ENCODE data around the gene GPATCH4. TPM values are rescaled to one million over a fixed set of nuclear protein-coding genes. Genes with fewer than 3 reads are reported as not detected.
"Not testable (repeated sequence)": the region's sequence is repeated elsewhere in the genome, so short reads cannot be mapped to it uniquely, and the experiment has no call there.

GPATCH4 gene
- total RNA-seq, 1 donor from 2014 or later: 14.1 TPM

GRCh38 chr1:156555715-156556114 is 45.6 kb downstream of the GPATCH4 start:
- ATAC-seq: no peak
- DNase-seq: no peak
- intact Hi-C loops (cut with micrococcal nuclease): no loop called here

DNA sequence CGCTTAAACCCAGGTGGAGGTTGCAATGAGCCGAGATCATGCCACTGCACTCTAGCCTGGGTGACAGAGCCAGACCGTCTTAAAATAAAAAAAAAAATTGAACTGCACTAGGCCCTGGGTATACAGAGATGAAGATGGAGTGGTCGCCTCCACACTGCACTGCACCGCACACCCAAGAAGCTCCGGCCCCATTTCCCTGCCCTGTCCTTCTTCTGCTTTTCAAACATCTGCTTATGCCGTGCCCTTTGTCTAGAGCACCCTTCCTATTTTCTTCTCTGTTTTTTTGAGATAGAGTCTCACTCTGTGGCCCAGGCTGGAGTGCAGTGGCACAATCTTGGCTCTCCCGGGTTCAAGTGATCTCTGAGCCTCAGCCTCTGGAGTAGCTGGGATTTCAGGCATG is 46.3 kb downstream of the GPATCH4 start:
- no peak for DNase-seq
- no peak for ATAC-seq
- intact Hi-C loops (cut with micrococcal nuclease): no loop called here

- intact Hi-C loops (cut with micrococcal nuclease): no loop called here
- DNase-seq (peak; percentile 47), ATAC-seq (peak; percentile 38)
Observed at GRCh38 chr1:156553860-156554485, 47.3 kb downstream of the GPATCH4 start.

- intact Hi-C loops (cut with micrococcal nuclease): not testable (repeated sequence)
Observed at GRCh38 chr1:156552937-156553336, 48.3 kb downstream of the GPATCH4 start.

GRCh38 chr1:156552518-156552917 is 48.8 kb downstream of the GPATCH4 start:
- ATAC-seq (no peak), DNase-seq (no peak)
- intact Hi-C loops (cut with micrococcal nuclease): no loop called here

More at GRCh38 chr1:156552937-156553336, 48.3 kb downstream of the GPATCH4 start:
- peak; percentile 50 for ATAC-seq
- DNase-seq: peak; percentile 45

DNA sequence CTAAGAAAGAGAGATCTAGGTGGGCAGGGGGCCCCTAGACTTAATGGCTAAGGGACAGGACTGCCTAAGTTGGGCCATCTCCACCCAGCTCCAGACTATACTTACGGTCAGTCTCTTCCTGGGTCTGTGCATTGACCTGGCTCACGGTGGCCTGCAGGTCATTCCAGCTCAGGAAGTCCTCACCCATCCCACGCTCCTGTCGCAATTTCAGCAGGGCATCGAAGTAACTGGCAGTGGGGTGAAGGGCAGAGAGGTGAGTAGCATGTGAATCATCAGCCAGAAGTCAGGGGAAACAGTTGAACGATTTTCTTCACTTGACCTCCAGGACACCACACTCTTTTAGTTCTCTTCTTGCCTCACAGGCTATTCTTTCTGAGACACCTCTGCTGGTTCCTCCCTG is 49.4 kb downstream of the GPATCH4 start:
- no peak for ATAC-seq
- intact Hi-C loops (cut with micrococcal nuclease): no loop called here
- no peak for DNase-seq

- ATAC-seq (no peak), DNase-seq (no peak)
- intact Hi-C loops (cut with micrococcal nuclease): no loop called here
Observed at GRCh38 chr1:156551066-156551643, 50.1 kb downstream of the GPATCH4 start.

- intact Hi-C loops (cut with micrococcal nuclease): no loop called here
- DNase-seq (peak; percentile 78), ATAC-seq (peak; percentile 89)
Observed at GRCh38 chr1:156550346-156550745, 50.9 kb downstream of the GPATCH4 start.

DNA sequence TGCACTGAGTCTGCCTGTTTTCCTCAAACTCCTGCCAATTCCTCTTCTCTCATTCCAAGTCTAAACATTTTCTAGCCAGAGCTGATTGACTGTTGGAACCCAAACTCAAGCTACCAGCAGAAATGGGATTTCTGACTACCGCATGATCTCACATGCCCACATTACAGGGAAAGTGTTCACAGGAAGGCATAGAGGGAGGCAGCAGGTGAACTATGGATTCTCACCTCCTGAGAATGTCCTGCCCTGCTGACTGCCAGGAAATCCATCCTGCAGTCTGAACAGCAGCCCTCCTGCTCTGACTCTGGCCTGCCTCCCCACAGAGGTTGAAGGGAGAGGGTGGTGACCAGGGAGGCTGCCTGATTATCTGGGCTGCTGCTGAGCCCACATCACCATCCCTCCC is 51.4 kb downstream of the GPATCH4 start:
- ATAC-seq (no peak), DNase-seq (no peak)
- intact Hi-C loops (cut with micrococcal nuclease): no loop called here

DNA sequence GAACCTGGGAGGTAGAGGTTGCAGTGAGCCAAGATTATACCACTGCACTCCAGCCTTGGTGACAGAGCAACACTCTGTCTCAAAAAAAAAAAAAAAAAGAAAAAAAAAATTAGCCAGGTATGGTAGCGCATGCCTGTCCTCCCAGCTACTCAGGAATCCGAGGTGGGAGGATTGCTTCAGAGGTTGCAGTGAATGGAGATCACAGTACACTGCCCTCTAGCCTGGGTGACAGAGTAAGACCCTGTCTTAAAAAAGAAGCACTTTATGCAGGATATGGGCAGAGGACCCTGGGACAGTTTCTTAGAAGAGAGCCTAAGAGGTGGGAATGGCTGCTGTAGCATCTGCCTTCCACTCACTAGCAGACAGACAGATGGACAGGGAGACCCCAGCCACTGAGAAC is 51.9 kb downstream of the GPATCH4 start:
- intact Hi-C loops (cut with micrococcal nuclease): no loop called here
- DNase-seq: no peak
- peak; percentile 15 for ATAC-seq

GRCh38 chr1:156547982-156548381 is 53.3 kb downstream of the GPATCH4 start:
- no peak for DNase-seq
- ATAC-seq: no peak
- intact Hi-C loops (cut with micrococcal nuclease): no loop called here

- DNase-seq (no peak), ATAC-seq (no peak)
- intact Hi-C loops (cut with micrococcal nuclease): no loop called here
Observed at GRCh38 chr1:156547434-156547833, 53.8 kb downstream of the GPATCH4 start.

DNA sequence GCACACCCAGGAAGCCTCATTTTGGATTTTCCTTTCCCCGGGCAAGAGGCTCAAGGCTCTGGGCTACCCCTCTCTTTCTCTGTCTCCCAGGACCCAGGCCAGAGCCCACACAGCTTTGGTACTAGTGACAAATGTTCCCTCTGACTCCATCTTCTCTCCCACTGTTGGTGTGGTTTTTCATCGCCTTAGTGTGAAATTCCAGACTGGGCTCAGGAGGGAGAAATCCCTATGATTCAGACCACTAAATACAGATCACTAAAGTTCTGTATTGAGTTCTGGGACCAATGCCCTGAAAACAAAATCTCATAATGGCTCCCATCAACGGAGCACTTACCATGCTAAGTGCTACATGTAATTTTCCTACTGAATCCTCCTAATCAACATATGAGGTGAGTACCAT is 55.0 kb downstream of the GPATCH4 start:
- DNase-seq (no peak), ATAC-seq (no peak)
- intact Hi-C loops (cut with micrococcal nuclease): no loop called here

DNA sequence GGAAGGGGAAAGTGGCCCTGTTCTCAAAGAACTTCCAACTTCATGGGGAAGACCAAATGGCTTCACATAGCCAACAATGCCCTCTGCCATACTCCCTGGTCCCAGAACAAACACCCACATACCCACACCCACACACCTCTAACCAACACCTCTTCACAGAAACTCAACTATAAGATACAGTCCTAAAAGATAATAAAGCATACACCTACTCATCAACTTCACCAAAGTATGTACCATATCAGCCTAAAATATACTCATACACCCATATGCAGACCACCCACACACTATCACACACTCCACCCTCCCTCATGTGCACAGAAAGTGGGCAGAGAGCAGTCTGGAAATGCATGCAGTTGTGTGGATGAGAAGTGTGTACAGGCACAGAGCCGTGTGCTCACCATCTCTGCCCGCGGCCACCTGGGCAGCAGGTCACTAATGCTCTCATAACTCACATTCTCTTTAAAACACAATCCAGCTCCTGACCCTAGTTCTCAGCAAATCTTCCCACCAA is 56.6 kb downstream of the GPATCH4 start:
- intact Hi-C loops (cut with micrococcal nuclease): no loop called here
- no peak for DNase-seq
- ATAC-seq: no peak

Other genes with a start within 250 kb of the GPATCH4 start
- gene RHBG, start 232.3 kb downstream of the GPATCH4 start, total RNA-seq: not detected
- 116 TPM for gene MEF2D, start 100.7 kb downstream of the GPATCH4 start, total RNA-seq
- gene IQGAP3, start 28.9 kb downstream of the GPATCH4 start, total RNA-seq: 0.42 TPM
- gene TTC24, start 21.8 kb downstream of the GPATCH4 start, total RNA-seq: not detected
- 123 TPM for gene NAXE, start 9.7 kb downstream of the GPATCH4 start, total RNA-seq
- 1.5 TPM for gene HAPLN2, start 17.9 kb upstream of the GPATCH4 start, total RNA-seq
- gene BCAN, start 40.6 kb upstream of the GPATCH4 start, total RNA-seq: 0.52 TPM
- gene NES, start 75.9 kb upstream of the GPATCH4 start, total RNA-seq: 94.7 TPM
- 0.74 TPM for gene CRABP2, start 104.1 kb upstream of the GPATCH4 start, total RNA-seq
- 14.7 TPM for gene METTL25B, start 127.0 kb upstream of the GPATCH4 start, total RNA-seq
- 12.0 TPM for gene ISG20L2, start 127.3 kb upstream of the GPATCH4 start, total RNA-seq
- 96.1 TPM for gene MRPL24, start 139.6 kb upstream of the GPATCH4 start, total RNA-seq
- gene HDGF, start 150.2 kb upstream of the GPATCH4 start, total RNA-seq: 185 TPM
- 41.3 TPM for gene PRCC, start 166.1 kb upstream of the GPATCH4 start, total RNA-seq
- gene SH2D2A, start 215.4 kb upstream of the GPATCH4 start, total RNA-seq: 1.0 TPM

Data from left ventricle myocardium superior (tissue), 1 donor.